ENCODE results near the gene SCN5A. TPM values are rescaled to one million over a fixed set of nuclear protein-coding genes. Genes with fewer than 3 reads are reported as not detected.

SCN5A gene
- polyA plus RNA-seq, 1 donor = 4.1 TPM

DNA sequence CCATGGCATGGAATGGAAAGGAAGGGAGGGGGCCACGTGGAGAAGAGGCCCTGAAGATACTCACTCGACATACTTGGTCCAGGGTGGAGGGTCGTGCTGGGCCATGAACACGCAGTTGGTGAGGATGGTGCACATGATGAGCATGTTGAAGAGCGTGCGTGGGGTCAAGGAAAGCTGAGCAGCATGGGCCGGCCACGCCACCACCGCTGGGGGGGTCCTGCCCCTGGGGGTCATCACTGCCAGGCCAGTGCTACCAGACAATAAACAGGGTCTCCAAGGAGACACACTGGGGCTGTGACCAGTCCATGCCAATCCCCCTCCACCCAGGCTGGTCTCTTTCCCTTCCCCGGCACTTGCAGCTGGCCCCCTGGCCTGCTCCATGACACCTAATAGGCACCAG lies 27.2 kb downstream of the SCN5A start:
- DNase-seq = no peak

DNA sequence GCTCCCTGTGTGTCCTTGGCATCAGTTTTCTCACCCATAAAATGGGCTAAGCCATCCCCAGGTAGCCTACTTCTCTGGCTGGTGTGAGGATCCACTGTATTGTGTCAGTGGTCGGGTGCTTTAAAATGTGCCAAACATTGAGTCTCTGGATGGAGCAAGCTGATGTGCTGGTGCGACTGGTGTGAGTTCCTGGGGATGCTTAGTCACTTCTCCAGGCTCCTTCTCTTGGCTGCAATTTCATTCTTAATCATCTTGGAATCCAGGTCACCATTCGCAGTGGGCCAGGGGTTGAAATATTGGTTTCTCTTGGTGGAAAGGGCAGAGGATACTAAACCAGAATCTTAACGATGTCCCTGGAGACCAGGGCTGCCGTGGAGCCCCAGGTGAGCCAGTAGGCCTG lies 29.3 kb downstream of the SCN5A start:
- DNase-seq = no peak

DNA sequence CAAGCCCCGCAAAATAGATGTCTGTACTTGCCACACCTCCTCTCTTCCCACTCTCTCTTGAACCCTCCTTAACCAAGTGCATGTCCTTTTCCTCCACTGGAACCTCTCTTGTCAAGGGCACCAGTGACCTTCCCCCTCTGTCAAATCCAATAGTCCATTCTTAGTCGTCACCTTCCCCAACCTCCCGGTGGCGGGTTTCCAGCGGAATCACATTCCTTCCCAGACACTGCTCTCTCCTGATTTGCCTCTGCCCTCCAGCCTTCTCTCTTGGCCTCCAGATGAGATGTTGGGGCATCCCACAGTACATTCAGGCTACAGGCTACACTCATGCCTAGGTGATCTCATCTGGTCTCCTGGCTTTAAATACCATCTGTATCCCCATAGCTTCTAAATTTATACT lies 31.1 kb downstream of the SCN5A start:
- DNase-seq = no peak

DNA sequence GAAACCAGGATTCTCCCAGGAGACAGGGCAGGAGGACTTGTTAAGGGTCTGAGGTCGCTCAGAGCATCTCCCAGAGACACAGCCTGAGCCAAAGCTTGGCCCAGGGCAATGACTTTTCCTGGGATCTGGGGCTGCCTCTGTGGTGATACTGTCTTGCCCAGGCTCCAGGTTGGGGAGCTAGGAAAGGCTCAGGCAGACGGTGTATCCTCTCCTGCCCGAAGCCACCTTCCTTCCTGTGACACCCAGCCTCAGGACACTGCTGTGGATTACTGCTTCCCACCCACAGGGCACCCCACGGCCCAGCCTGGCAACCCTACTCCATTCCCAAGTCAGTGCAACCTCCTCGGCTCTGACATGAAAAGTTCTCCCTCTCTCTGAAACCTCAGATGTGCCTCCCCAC lies 31.9 kb downstream of the SCN5A start:
- no peak for DNase-seq

DNA sequence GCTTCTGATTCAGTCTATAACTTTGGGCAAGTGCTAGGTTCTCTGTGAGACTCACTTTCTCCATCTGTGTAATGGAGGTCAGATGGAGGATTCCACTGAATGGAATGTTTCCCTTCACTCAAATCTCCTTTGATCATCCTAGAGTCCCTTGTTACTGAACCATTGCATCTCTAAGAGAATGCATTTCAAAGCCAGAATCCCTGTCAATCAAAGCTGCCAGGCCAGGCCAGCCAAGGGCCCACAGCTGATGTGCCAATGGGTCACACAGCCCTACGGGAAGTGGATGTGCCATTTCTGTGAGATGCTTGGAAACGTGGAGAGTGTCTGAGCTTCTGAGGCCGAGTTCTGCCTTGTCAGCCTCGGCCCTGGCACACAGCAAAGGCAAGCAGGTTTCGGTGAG lies 32.4 kb downstream of the SCN5A start:
- DNase-seq = no peak

DNA sequence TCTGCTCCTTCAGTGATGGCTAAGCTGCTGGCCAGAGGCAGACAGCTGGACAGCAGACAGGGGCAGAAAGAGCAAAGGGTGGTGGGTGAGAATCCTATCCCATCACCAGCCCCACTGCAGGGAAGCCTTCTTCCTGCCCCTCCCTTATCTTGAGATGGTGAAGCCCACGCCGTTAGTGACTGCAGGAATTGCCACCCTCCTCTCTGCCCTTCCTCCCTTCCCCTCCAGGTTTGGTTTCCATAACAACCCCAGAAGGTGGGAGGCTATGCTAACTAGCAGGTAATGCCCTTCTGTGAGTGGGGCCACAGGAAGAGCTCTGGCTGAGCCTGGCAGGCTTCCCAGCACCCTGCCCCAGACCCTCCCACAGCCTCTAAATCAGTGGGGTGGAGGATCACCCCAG lies 32.8 kb downstream of the SCN5A start:
- no peak for DNase-seq

DNA sequence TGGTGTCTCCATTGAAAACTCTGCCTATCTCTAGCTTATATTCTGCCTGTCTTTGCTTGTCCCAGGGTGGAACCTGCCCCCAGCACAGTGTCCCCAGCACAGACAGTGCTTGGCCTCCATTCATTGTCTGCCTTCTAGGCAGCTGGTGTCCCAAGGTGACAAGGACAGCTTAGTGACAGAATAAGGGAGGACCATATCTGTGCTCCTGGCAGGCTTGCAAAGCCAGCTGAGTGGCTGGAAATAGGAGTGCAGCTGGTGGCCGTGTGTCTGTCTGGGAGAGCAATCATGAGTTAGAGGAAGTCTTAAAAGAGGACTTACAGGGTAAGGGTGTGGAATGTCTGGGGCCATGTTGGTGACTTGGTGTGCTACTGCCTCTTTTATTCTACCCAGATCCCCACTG lies 33.4 kb downstream of the SCN5A start:
- DNase-seq = no peak

DNA sequence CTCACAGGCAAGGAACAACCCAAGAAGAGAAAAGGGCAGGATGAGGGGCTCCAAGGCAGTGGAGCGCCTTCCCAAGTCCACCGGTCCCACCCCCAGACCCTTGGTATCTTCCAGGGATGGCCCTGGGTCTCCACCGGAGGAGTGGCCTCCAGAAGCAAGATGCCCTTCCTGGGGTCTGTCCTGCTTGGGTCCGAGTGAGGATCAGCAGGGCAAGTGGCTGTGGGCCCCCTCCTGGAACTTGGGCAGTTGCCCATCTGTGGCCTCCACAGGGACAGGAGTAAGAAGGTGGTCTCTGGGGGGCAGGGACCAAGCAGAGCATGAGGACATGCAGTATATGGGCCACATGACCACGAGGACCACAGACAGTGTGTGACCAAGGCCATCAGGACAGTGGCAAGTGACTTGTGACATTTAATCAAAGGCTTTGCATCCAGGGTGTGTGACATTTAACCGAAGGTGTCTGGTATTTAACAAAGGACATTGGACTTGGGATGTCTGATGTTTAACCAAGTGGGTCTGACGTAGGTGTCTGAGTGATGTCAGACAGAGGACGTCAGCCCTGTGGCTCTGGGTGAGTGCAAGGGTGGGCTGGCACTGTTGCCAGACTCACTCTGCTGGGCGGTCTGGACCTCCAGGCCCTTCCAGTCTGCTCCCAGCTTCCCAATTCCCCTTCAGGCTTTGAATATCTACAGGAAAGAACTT lies 34.7 kb downstream of the SCN5A start:
- DNase-seq = no peak

DNA sequence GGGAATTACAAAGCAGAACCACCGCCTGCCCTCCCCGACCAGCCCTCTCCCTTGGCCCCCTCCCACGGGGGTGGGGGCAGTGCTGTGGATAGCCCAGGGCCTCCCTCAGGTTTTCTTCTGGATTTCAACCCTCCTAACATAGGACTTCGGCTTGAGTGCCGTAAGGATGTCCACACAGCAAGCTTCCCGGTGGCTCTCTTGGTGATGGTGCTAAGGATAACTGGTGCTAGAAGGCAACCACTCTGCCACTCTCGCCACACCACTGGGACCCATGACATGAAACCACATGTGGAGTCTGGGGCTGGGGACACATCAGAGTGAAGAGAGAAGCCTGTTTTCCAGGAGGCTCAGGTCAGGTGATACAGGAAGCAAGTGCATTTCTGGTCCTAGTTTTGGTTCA lies 35.4 kb downstream of the SCN5A start:
- DNase-seq = no peak

DNA sequence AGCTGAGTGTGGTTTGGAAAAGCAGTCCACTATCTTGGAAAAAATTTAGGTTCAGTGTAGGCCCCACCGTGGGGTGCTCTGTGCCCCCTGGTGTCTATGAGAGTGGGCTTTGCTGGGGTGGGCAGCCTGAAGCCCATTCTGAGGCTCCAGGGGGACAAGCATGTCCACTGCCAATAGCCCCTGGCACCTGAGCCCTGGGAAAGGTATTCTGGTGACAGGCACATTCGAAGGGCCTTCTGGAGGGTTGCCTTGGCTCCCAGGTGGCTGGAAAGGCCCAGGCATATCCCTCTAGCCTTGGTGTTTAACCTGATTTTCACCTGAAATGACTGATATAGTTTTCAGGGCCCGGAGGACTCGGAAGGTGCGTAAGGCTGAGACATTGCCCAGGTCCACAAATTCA lies 36.1 kb downstream of the SCN5A start:
- no peak for DNase-seq

DNA sequence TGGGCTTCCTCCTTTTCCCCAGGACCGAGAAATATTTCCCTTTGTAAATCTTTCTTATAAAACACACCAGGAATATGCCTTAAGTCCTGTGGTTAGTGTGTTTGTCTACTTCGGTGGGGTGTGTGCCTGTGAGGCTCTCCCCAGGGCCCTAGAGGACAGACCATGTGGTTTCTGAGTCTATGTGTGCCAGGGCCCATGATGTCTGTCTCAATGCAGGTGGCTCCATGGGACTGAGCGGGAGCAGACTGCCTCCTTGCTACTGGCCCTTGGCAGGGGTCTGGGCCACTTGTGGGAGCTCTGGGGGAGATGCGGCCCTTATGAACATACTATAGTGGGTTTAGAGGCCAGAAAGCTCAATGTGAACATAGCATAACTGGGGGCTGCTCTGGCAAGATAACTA lies 37.6 kb downstream of the SCN5A start:
- no peak for DNase-seq

DNA sequence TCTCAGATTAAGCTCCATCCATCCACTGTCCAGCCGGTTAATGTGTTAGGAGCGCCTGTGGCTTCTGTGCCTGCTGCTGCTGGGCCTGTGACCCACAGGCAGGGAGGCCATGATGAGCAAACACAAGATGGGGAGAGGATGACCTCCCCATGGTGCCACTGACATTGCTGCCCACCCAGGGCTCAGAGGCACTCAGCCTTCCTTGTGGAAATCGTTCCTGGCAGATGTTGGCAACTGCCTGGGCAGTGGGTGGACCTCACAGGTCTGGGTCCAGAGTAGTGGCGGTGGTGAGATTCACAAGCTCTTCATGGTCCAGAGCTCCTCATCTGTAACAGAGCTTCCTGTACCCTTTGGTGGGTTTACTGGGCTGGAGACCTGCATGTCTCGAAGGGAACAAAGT lies 38.6 kb downstream of the SCN5A start:
- DNase-seq = no peak

DNA sequence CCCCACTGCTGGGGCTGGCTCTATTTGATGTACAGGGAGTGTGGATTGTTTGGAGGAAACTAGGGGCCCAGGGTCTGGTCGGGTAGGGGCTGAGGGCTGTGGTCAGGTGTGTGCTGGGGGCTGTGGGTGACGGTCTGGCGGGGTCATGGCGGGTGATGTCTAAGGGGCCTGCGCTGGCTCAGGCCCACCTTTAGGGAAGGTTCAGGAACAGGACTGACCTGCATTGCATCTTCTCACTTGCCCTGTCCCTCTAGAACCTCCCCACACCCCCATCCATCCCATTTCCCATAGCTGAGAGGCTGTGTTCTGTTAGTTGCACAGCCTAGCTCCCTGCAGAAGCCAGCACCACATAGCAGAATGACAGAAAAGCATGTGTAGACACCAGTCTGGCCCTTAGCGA lies 39.1 kb downstream of the SCN5A start:
- DNase-seq = no peak

DNA sequence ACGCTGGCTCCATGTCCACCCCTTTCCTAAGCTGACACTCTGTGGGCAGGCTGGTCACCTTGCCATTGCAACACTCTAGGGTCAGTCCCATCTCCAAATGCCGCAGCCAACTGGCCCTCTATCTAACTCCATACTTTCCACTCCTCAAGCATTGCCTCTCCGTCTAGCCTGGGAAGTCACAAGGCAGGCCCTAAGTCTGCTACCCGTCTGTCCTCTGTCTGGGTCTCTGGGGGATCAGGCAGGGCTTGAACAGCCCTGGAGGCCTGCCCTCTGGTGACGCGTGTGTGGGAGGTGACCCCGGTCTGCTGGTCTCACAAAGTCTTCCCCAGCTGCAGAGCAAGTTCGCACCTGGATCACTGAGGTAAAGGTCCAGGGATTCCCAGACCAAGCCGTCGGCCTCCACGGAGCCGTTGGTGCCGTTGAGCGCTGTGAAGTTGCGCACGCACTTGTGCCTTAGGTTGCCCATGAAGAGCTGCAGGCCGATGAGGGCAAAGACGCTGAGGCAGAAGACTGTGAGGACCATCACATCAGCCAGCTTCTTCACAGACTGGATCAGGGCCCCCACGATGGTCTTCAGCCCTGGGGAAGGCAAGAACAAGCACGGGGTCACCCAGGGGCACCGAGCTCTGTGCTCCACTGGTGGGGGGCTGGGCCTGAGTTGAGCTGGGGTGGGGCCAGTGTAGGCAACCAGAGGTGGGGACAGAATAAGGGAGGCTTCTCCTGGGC lies 39.9 kb downstream of the SCN5A start:
- no peak for DNase-seq

DNA sequence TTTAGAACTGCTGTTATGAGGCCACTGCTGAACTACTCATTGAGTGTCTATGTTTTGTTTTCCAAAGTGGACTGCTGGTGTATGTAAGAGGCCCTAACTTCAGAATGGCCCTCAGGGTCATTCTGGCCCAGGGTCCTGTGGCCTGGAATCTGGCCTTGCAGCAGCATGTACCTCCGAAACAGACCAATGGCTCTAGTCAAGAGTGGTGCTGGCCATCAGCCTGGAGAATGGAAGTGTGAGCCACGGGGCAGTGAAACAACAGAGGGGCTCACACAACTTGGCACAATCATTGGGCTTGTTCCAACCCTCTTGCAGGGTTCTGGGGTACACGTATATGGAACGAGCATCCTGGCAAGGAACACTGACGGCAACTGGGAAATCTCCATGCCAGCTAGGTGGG lies 40.5 kb downstream of the SCN5A start:
- no peak for DNase-seq

DNA sequence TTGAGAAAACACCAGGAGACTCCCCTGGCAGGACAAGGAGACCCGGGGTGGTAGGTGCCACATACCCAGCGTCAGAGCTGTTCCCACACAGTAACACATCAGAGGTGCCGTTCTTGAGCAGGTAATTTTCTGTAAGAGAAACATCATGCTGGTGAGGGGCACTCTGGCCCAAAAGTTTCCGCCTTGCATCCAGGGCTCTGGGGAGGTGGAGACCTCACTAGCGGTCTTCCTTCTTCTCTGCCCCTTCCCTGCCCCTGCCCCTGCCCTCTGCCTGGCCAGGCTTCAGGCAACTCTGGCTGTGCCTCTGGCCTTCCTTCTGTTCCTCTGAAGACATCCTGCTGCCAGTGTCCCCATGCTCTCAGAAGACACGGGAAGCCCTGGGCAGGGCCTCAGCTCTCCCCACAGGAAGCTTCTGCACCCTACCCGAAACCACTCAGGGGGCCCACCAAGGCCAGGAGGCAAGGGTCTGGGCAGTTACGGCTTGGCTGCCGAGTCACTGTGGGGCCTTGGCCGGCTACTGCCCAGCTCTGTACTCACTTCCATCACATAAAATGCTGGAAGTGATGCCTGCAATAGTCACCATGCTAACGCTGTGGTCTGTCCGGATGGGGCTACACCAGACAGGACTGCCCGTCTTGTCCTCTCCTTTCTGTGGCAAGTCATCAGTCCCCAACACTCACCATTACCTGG lies 41.3 kb downstream of the SCN5A start:
- DNase-seq = no peak

DNA sequence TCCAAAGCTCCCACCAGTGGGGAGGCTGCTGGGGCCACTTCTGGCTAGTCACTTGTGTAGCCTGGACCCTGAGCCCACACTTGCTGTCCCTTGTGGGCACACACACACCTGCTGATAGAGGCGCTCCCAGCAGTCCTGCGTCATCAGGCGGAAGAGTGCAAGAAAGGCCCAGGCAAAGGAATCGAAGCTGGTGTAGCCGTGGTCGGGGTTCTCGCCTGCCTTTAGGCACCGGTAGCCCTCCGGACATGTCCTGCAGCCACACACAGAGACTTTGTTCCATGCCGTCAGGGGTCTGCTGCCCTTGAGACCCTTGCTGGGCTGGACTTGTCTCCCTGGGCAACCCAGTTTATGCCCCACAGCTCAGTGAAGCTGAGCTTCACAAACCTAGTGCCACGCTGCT lies 42.9 kb downstream of the SCN5A start:
- DNase-seq = no peak

DNA sequence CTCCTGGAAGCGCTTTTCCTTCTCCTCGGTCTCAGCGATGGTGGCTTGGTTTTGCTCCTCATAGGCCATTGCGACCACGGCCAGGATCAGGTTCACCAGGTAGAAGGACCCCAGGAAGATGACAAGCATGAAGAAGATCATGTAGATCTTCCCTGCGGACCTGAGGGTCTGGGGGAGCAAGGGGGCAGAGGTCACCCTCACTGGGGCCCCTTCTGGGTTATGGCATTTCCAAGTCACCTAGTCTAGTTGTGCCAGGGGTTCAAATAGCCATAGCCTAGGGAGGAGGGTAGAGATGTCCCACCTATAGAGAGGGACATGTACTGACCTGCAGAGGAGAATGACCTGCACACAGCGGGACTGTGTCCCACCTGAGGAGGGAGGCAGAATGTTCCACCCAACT lies 43.5 kb downstream of the SCN5A start:
- DNase-seq = no peak

DNA sequence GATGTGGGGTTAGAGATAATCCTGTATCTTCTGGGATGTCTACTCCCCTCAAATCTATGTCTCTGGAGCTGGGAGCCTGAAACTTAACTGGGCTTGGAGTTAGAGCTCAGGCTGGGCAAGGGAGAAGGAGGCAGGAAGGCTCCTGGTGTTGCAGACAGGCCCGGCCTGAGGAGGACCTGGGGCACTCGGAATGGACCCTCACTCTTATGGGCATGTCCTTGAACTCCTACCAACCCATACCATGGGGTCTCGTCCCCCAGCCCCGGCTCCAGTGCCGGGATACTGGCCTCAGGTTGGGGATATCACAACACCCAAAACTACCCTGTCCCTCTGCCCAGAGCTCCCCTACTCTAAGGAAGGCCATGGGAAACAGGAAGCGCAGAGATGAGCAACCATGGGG lies 45.2 kb downstream of the SCN5A start:
- no peak for DNase-seq

DNA sequence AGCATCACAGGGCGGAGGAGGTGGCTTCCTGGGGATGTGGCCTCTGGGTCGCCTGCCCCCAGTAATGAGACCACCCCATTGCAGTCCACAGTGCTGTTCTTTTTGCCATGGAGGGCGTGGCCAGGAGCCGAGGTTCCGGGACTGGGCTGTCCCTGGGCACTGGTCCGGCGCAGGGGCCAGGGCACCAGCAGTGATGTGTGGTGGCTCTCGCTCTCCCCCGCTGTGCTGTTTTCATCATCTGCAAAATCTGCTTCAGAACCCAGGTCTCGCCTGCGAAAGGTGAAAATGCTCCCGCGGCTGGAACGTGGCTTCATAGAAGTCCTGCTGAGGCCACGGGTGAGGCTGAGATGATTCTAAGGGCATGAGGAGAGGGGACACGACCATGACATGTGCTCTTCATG lies 45.8 kb downstream of the SCN5A start:
- no peak for DNase-seq

DNA sequence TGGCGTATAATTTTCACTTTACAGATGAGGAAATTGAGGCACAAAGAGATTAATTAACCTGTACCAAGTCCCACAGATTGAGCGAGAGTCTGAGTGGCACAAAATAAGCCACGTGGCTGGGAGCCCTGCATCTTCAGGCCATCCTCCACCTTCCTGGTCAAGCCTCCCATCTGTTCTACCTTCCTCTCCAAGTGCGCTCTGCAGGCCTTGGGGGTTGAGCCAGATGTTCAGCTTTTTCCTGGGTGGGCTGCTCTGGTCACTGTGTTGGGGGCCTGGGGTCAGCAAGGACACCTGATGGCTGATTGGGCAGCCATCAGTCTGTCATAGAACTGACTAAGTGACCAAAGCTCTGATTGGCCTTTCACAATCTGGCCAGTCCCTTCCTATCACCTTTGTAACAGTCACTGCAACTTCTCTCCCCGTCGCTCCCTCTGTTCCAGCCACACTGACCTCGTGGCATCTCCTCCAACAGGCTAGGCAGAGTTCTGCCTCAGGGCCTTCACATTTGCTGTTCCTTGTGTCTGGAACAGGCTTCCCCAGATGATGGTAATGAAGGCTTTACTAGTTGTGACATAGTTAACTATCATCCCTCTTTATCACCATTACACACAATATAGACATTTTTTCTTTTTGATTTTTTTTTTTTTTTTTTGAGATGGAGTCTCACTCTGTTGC lies 46.8 kb downstream of the SCN5A start:
- DNase-seq = no peak

DNA sequence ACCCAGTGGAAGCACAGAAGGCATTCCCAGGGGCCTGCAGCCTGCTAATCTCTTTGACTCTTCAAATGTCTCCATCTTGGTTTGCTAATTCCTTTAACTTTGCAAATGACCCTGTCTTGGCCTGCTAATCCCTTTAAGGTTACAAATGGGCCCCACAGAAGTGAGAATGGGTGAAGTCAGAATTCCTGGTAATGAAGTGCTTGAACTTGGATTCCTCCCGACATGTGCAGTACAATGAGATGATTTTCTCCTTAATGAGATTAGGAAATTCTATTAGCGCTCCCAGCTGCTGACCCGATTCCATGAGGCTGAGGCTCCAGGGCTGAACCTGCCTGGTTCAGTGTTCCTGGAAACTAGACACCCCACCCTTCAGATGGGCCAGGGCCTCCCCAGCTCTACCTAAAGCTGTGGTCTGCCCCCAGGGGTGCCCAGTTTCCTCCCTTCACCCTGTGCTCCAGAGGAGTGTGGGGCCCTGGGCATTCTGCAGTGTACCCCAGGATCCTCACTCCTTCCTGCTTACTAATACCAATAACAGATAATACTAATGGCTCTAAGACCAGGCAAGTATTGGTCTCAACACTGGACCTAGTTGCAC lies 47.4 kb downstream of the SCN5A start:
- DNase-seq = no peak

DNA sequence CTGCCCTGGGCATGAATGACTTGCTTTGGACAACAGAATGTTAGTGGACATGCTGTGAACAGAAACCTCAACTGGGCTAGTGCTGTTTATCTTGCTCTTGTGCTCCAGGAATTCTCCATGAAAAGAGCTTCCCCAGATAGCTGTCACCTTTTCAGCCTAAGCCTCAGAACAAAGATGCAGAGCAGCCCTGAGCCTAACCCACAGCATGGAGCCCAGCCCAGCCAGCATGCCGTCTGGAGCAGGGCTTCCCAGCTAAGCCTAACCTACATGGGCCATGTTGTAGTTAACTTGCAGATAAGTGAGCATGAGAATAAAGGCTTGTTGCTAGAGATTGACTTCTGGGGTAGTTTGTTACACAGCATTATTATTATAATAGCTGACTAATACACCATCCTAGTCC lies 48.9 kb downstream of the SCN5A start:
- no peak for DNase-seq

Measured in hindlimb muscle (tissue), 1 donor.